C4-2B (cell line): ENCODE data around the gene CYB5B.

Source experiments
- H3K27ac ChIP-seq: fragments of 450-650 bp; 2 replicates; pipeline ENCODE4 v1.5.1; 2017
- CTCF ChIP-seq: fragments of 450-650 bp; conservative IDR thresholded peaks from 2 replicates; pipeline ENCODE4 v1.5.1; 2017; ENCODE audit warnings: mild to moderate bottlenecking
- ZFX ChIP-seq: fragments of 450-650 bp; IDR thresholded peaks from 2 replicates; pipeline ENCODE4 v1.6.1; 2017

CYB5B gene

GRCh38 chr16:69411064-69411985 is 13.1 kb upstream of the CYB5B start:
- no peak overlapping the region for H3K27ac ChIP-seq
- TF ChIP-seq ZFX (no peak), CTCF (no peak)

- H3K27ac ChIP-seq = no peak overlapping the region
- no peak for TF ChIP-seq CTCF
- TF ChIP-seq ZFX = no peak
These were observed 12.1 kb upstream of the CYB5B start for GRCh38 chr16:69412287-69412686.

GRCh38 chr16:69413045-69413664 is 11.3 kb upstream of the CYB5B start:
- no peak for TF ChIP-seq CTCF
- no peak for TF ChIP-seq ZFX
- H3K27ac ChIP-seq = no peak overlapping the region

- no peak for TF ChIP-seq CTCF
- TF ChIP-seq ZFX = no peak
- peak overlapping the region; percentile 83 for H3K27ac ChIP-seq
These were observed 6.8 kb upstream of the CYB5B start for GRCh38 chr16:69417520-69418199.

GRCh38 chr16:69419956-69420355 is 4.5 kb upstream of the CYB5B start:
- H3K27ac ChIP-seq = peak overlapping the region; percentile 25; the same call in 1 of the 2 replicates
- TF ChIP-seq ZFX (no peak), CTCF (no peak)

- no peak overlapping the region; the same call in 1 of the 2 replicates for H3K27ac ChIP-seq
- TF ChIP-seq CTCF (no peak), ZFX (no peak)
These were observed 1.2 kb upstream of the CYB5B start for GRCh38 chr16:69423189-69423588.
